Measurements from ENCODE around the gene PIP5K1C.
"Not testable (repeated sequence)": the region's sequence is repeated elsewhere in the genome, so short reads cannot be mapped to it uniquely, and the experiment has no call there.

PIP5K1C gene

GRCh38 chr19:3589949-3590348, 110.3 kb downstream of the PIP5K1C start:
- DNase-seq (ENCODE audit: low spot score) = no peak

- no peak for DNase-seq (ENCODE audit: low spot score)
Observed at GRCh38 chr19:3589439-3589838, 110.8 kb downstream of the PIP5K1C start.

GRCh38 chr19:3586707-3587346, 113.4 kb downstream of the PIP5K1C start:
- DNase-seq (ENCODE audit: low spot score) = no peak

- no peak for DNase-seq (ENCODE audit: low spot score)
Observed at GRCh38 chr19:3586127-3586626, 114.1 kb downstream of the PIP5K1C start.

- no peak for DNase-seq (ENCODE audit: low spot score)
Observed at GRCh38 chr19:3585301-3586126, 114.8 kb downstream of the PIP5K1C start, which contains the start of gene GIPC3. Gene GIPC3 (plus strand): TSS chr19:3585478. CDS start chr19:3585598, 120 bp downstream.

GRCh38 chr19:3584036-3584802, 116.0 kb downstream of the PIP5K1C start:
- DNase-seq (ENCODE audit: low spot score) = not testable (repeated sequence)

- DNase-seq (ENCODE audit: low spot score) = not testable (repeated sequence)
Observed at GRCh38 chr19:3581792-3582191, 118.5 kb downstream of the PIP5K1C start.

All from hematopoietic multipotent progenitor cell treated with erythropoietin and hydrocortisone succinate and interleukin-3 and kit ligand, for 15 days (in vitro differentiated cells).